GM19099 (cell line): Measurements from ENCODE around the gene CHPF.

Experiments
- POLR2A ChIP-seq: IDR thresholded peaks from 3 replicates; pipeline ENCODE4 v1.6.1; 2011; ENCODE audit warnings: low read depth; ENCODE audit not compliant: insufficient read length; ENCODE audit errors: extremely low read depth

The CHPF gene

GRCh38 chr2:219548990-219549389, 5.4 kb upstream of the CHPF start:
- no peak for TF ChIP-seq POLR2A

- TF ChIP-seq POLR2A = no peak
Observed at GRCh38 chr2:219547621-219548020, 4.0 kb upstream of the CHPF start.

GRCh38 chr2:219545943-219546352, 2.3 kb upstream of the CHPF start:
- TF ChIP-seq POLR2A = no peak

- TF ChIP-seq POLR2A = no peak
Observed at GRCh38 chr2:219545295-219545942, 1.8 kb upstream of the CHPF start.

- TF ChIP-seq POLR2A = no peak
Observed at GRCh38 chr2:219544567-219544966, 958 bp upstream of the CHPF start.

- TF ChIP-seq POLR2A = no peak
Observed at GRCh38 chr2:219542931-219543595, 546 bp downstream of the CHPF start.

GRCh38 chr2:219541611-219542180, 1.9 kb downstream of the CHPF start:
- no peak for TF ChIP-seq POLR2A

- no peak for TF ChIP-seq POLR2A
Observed at GRCh38 chr2:219540784-219541504, 2.7 kb downstream of the CHPF start.

GRCh38 chr2:219539926-219540678, 3.5 kb downstream of the CHPF start:
- no peak for TF ChIP-seq POLR2A

- no peak for TF ChIP-seq POLR2A
Observed at GRCh38 chr2:219538956-219539788, 4.4 kb downstream of the CHPF start.

- no peak for TF ChIP-seq POLR2A
Observed at GRCh38 chr2:219538504-219538951, 5.1 kb downstream of the CHPF start.

GRCh38 chr2:219537657-219538488, 5.7 kb downstream of the CHPF start:
- no peak for TF ChIP-seq POLR2A

GRCh38 chr2:219536967-219537366, 6.6 kb downstream of the CHPF start:
- no peak for TF ChIP-seq POLR2A
